AG04450 (cell line): ENCODE data around the gene SLC6A15. TPM values are rescaled to one million over a fixed set of nuclear protein-coding genes. Genes with fewer than 3 reads are reported as not detected.

Source experiments
- CTCF ChIA-PET: fragments of 300-600, 350-600 bp; formaldehyde crosslinking; extraction: SDS; loops from one replicate; lab custom pipeline; 2022; ENCODE audit warnings: antibody characterized with exemption, inconsistent platforms; lab: Charles Lee
- POLR2A ChIA-PET: fragments of 350-600 bp; formaldehyde crosslinking; extraction: SDS; loops from one replicate; lab custom pipeline; 2021; ENCODE audit warnings: antibody characterized with exemption, inconsistent platforms; lab: Yijun Ruan, JAX
- DNase-seq: peaks from one replicate; pipeline ENCODE4 v3.0.0-alpha.2; 2011; ENCODE audit warnings: low read depth, low spot score
- H3K27ac ChIP-seq: one replicate; pipeline ENCODE4 v1.5.1; 2012; ENCODE audit warnings: low read depth, low read length, control low read depth
- H3K27me3 ChIP-seq: one replicate; pipeline ENCODE4 v1.6.0; 2012; ENCODE audit warnings: low read length; ENCODE audit not compliant: control insufficient read depth, insufficient read depth
- H3K4me3 ChIP-seq: 2 replicates; pipeline ENCODE4 v1.5.1; 2011; ENCODE audit warnings: mild to moderate bottlenecking, low read depth, low read length, control low read depth
- H3K9me3 ChIP-seq: 2 replicates; pipeline ENCODE4 v1.5.1; 2012; ENCODE audit warnings: low read length; ENCODE audit not compliant: control insufficient read depth, insufficient read depth
- polyA plus RNA-seq: library from polyadenylated mRNA; depleted of rRNA; stranded (reverse); fragments of >200 nt; gene quantifications from 2 replicates; pipeline ENCODE4 v1.2.3, GENCODE V29; 2011
- TF ChIP-seq, protein P1 (sequence below): IDR thresholded peaks from 2 replicates; pipeline ENCODE4 v1.5.1; 2011; ENCODE audit warnings: low read depth, low read length, control low read depth, inconsistent platforms

Gene SLC6A15
- polyA plus RNA-seq, 1 experiment, result 1.4 TPM

DNA sequence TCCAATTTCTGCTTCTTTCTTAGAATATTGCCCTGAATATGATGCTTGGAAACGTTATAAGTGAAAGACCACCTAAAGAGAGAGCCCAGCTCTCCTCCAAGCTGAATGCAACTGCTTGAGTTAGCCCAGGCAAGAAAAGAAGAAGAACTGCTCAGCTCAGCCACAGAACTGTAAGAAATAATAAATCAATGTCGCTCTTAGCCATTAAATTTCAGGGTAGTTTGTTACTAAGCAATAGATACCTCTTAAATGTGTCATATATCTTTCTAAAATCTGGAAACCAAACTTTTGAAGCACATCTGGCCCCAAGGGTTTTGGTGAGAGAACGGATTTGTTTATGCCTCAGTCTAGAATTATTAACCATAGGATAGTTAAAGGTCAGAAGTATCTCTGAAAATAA lies 50.4 kb downstream of the SLC6A15 start:
- DNase-seq, result no peak
- Histone ChIP-seq H3K27me3 (no peaks in the 10 kb centered on the region), H3K9me3 (no peaks in the 10 kb centered on the region), H3K4me3 (no peak overlapping the region), H3K27ac (no peak overlapping the region)
- ChIA-PET POLR2A (no interaction called here), CTCF (interaction anchor here (1.7 to 3.0 kb wide), 2 partner anchors 12 to 167 kb away, joined by 4 to 12 read pairs; no protein-coding TSS in a partner anchor)
- TF ChIP-seq, protein P1, sequence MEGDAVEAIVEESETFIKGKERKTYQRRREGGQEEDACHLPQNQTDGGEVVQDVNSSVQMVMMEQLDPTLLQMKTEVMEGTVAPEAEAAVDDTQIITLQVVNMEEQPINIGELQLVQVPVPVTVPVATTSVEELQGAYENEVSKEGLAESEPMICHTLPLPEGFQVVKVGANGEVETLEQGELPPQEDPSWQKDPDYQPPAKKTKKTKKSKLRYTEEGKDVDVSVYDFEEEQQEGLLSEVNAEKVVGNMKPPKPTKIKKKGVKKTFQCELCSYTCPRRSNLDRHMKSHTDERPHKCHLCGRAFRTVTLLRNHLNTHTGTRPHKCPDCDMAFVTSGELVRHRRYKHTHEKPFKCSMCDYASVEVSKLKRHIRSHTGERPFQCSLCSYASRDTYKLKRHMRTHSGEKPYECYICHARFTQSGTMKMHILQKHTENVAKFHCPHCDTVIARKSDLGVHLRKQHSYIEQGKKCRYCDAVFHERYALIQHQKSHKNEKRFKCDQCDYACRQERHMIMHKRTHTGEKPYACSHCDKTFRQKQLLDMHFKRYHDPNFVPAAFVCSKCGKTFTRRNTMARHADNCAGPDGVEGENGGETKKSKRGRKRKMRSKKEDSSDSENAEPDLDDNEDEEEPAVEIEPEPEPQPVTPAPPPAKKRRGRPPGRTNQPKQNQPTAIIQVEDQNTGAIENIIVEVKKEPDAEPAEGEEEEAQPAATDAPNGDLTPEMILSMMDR, result no peak

DNA sequence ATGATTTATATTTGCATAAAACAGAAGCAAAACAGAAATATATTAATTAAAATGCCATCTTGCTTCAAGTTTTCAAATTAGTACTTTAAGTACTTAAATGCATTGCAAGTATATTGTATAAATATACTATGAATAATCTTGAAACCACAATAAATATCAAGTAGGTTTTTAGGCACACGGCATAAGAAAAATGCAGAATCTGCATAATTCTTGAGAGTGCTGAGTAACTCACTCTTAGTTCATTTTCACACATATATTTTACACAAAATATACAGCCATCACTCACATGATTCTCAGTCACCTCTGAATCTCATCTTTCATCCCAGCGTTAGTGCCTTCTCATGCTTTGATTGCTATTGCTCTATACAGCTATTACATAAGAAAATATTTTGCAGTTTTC lies 51.9 kb downstream of the SLC6A15 start:
- ChIA-PET POLR2A (no interaction called here), CTCF (interaction anchor here (3.0 kb wide), 1 partner anchor 169 kb away, joined by 12 read pairs; no protein-coding TSS in a partner anchor)
- H3K4me3 ChIP-seq, result no peak overlapping the region
- DNase-seq, result no peak
- no peak overlapping the region for H3K27ac ChIP-seq
- TF ChIP-seq, protein P1, result no peak
- no peaks in the 10 kb centered on the region for H3K9me3 ChIP-seq
- no peaks in the 10 kb centered on the region for H3K27me3 ChIP-seq

DNA sequence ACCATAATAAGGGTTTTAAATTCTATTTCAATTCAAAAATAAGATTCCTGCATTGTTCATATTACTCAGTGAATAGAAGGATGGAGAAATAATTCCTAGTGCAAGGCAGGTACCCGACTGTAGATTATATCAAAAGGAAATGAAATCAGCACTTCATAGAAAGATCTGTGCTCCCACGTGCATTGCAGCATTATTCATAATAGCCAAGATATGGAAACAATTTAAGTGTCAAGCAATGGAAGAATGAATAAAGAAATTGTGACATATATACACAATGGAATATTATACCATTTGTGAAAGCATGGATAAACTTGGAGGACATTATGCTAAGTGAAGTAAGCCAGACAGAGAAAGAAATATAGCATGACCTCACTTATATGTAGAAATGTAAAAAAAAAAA lies 53.8 kb downstream of the SLC6A15 start:
- ChIA-PET CTCF (no interaction called here), POLR2A (no interaction called here)
- H3K4me3 ChIP-seq, result no peak overlapping the region
- H3K27ac ChIP-seq, result no peak overlapping the region
- H3K27me3 ChIP-seq, result no peaks in the 10 kb centered on the region
- H3K9me3 ChIP-seq, result no peaks in the 10 kb centered on the region
- no peak for DNase-seq
- TF ChIP-seq, protein P1, result no peak

DNA sequence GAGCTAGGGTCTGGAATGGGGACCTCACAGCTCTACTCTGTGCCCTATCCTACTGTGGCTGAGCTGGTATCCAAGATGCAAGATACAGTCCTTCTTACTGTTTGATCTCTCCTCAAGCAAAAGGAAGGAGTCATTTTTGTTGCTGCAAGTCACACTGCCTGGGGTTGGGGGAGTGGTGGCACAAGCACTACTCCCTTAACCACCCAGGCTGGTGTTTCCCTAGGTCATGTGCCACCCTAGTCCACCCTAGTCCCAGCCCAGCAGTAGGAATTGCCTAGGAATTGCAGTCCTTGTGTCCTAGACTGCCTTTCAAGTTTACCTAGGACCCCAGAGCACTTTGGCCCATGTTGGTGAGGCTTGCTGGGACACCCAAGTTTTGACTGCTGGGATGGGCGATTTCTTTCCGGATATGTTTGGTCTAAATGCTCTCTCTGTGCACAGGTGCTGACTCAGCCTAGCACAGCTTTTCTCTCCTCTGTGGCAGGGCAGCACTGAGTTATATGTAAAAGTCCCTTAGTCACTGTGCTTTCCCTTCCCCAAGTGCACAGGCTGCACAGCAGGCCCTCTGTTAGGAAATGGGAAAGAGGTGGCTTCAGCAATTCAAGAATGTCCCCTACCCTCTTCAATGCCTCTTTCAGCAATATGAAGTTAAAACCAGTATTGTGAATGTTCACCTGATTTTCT lies 54.9 kb downstream of the SLC6A15 start:
- POLR2A ChIA-PET, result no interaction called here
- Histone ChIP-seq H3K4me3 (no peak overlapping the region), H3K9me3 (no peaks in the 10 kb centered on the region), H3K27me3 (no peaks in the 10 kb centered on the region), H3K27ac (no peak overlapping the region)
- TF ChIP-seq, protein P1, result no peak
- no peak for DNase-seq
- CTCF ChIA-PET, result no interaction called here

DNA sequence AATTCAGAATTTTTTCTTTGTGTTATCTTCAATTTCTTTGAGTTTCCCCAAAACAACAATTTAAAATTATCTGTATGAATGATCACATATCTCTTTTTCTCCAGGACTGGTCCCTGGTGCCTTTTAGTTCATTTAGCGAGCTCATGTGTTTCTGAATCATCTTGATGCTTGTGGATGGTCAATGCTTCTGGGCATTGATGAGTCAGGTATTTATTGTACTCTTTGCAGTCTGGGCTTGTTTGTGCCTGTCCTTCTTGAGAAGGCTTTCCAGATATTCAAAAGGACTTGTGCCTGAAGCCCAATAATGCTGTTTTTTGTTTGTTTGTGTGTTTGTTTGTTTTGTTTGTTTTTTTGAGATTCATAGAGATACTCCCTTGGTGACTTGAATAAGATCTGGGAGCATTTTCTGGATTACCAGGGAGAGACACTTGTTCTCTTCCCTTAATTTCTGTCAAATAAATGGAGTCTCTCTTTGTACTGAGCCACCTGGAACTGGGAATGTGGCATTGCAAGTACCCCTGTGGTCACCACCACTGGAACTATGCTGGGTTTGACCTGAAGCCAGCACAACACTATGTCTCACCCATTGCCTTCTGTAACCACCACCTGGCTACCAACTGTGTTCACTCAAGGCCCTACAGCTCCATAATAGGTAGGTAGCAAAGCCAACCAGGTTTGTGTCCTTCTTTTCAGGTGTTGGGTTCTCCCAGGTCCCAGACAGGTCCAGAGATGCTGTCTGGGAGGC lies 56.3 kb downstream of the SLC6A15 start:
- Histone ChIP-seq H3K9me3 (no peaks in the 10 kb centered on the region), H3K27ac (no peak overlapping the region), H3K27me3 (no peaks in the 10 kb centered on the region), H3K4me3 (no peak overlapping the region)
- ChIA-PET POLR2A (no interaction called here), CTCF (no interaction called here)
- no peak for DNase-seq
- TF ChIP-seq, protein P1, result no peak
